ENCODE results near the gene TNFAIP2. TPM values are rescaled to one million over a fixed set of nuclear protein-coding genes. Genes with fewer than 3 reads are reported as not detected.
"Not testable (repeated sequence)": the region's sequence is repeated elsewhere in the genome, so short reads cannot be mapped to it uniquely, and the experiment has no call there.

The TNFAIP2 gene
- total RNA-seq, 2 experiments from 2014 or later = 0.60 TPM; not detected in 1

DNA sequence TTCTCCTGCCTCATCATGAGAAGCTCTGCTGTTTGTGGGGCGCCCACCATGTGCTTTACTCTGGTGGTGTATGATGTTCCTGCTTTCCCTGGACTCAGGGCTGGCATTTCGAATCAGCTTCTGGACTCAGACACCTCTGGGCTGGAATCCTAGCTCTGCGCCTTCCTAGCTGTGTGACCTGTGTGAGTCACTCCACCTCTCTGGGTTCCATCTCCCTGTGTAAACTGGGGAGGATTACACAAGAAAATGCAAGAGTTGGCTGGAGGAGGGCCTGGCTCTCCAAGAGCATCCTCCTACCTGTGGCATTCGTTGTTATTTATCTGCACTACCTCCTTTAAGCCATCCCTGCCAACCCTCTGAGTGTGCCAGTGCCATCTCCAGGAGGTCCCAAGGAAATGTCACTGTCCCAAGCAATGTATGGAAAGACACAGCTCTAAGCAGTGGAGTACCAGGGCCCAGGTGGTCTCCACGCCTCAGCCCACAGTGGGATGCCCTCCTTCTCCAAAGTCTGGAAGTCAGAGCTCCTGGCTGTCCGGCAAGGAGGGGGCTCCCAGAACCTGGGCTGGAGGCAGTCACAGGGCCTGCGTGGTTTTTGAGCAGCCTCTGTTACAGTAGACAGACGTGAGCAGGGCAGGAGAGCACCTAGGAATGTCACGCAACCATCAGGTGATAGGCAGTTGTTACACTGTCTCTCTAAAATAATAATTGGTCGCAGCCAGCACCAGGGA, 7.3 kb upstream of the TNFAIP2 start:
- H3K4me1 Mint-ChIP-seq = peaks cover 8% of the 10 kb centered on the region
- H3K4me3 Mint-ChIP-seq = no peak overlapping the region
- peaks cover 11% of the 10 kb centered on the region for H3K27me3 Mint-ChIP-seq
- no peaks in the 10 kb centered on the region for H3K36me3 Mint-ChIP-seq (ENCODE audit: low read depth)
- no peaks in the 10 kb centered on the region for H3K9me3 Mint-ChIP-seq
- ChIA-PET CTCF (interaction anchor here (0.6 to 2.6 kb wide), 4 partner anchors 9 to 160 kb away, joined by 3 to 17 read pairs (median 4); no protein-coding TSS in a partner anchor), POLR2A (no interaction called here)
- no peak overlapping the region for H3K27ac Mint-ChIP-seq
- DNase-seq = no peak

DNA sequence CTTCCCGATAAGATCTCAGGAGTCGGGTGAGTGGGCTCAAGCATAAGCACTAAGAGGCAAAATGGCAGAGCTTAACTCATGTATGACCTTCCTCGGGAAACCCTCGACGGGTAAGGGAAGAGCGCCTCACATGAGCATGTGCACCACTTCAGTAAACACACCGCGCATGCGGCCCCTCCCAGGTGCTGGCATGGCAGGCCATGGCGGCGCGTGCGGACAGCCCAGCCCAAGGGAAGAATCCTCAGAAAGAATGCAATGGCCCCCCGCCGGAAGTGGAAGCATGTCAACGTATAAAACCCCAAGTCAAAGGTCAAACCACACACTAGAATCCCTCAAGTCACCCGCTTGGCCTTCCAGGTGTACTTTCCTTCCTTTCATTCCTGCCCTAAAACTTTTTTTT, 6.6 kb upstream of the TNFAIP2 start:
- Mint-ChIP-seq H3K9me3 (no peaks in the 10 kb centered on the region), H3K4me1 (peaks cover 8% of the 10 kb centered on the region), H3K27ac (no peak overlapping the region), H3K27me3 (peaks cover 11% of the 10 kb centered on the region), H3K4me3 (no peak overlapping the region), H3K36me3 (ENCODE audit: low read depth) (no peaks in the 10 kb centered on the region)
- ChIA-PET POLR2A (no interaction called here), CTCF (interaction anchor here (1.0 to 2.6 kb wide), 2 partner anchors 12 to 20 kb away, joined by 4 to 17 read pairs; no protein-coding TSS in a partner anchor)
- DNase-seq = no peak

DNA sequence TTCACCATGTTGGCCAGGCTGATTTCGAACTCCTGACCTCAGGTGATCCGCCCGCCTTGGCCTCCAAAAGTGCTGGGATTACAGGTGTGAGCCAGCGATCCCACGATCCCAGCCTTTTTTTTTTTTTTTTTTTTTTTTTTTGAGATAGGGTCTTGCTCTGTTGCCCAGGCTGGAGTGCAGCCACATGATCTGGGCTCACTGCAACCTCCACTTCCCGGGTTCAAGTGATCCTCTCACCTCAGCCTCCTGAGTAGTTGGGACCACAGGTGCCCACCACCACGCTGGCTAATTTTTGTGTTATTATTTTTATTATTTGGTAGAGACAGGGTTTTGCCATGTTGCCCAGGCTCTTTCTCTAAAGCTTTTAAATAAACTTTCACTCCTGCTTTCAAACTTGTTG, 5.8 kb upstream of the TNFAIP2 start:
- H3K36me3 Mint-ChIP-seq (ENCODE audit: low read depth); POLR2A ChIA-PET; H3K4me1 Mint-ChIP-seq; H3K9me3 Mint-ChIP-seq; H3K4me3 Mint-ChIP-seq; H3K27ac Mint-ChIP-seq; DNase-seq: not testable (repeated sequence)
- CTCF ChIA-PET = interaction anchor here (1.2 kb wide), 1 partner anchor 13 kb away, joined by 4 read pairs; no protein-coding TSS in a partner anchor
- H3K27me3 Mint-ChIP-seq = peaks cover 18% of the 10 kb centered on the region

DNA sequence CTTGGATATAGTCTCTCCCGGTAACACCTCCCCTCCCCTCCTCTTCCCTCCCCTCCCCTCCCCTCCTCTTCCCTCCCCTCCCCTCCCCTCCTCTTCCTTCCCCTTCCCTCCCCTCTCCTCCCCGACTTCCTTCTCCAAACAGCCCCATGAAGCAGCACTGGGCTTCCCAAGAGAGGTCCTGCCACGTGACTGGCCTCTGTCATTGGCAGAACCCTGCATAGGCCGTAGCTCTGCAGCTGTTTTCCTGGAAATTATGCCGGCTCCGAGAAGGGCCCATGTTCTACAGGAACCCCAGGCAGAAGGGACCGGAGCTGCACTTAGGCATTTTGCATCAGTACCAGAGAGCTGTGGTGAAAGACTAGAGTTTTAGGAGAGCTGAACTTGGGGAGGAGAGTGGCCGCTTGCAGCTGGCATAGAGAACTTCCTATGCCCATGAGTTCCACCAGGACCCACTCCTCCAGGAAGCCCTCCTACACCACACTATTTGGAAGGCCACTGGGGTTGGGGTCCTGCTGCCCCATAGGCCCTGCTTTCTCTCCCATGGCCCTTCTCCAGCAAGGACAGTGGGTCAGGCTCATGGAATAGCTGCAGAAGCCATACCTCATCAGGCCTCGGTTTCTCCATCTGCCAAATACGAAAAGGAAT, 5.1 kb upstream of the TNFAIP2 start:
- Mint-ChIP-seq H3K36me3 (ENCODE audit: low read depth) (no peaks in the 10 kb centered on the region), H3K4me3 (no peak overlapping the region), H3K9me3 (no peaks in the 10 kb centered on the region), H3K4me1 (peaks cover 5% of the 10 kb centered on the region), H3K27me3 (peaks cover 18% of the 10 kb centered on the region), H3K27ac (no peak overlapping the region)
- DNase-seq = no peak
- ChIA-PET POLR2A (no interaction called here), CTCF (interaction anchor here (1.2 kb wide), 1 partner anchor 13 kb away, joined by 4 read pairs; no protein-coding TSS in a partner anchor)

DNA sequence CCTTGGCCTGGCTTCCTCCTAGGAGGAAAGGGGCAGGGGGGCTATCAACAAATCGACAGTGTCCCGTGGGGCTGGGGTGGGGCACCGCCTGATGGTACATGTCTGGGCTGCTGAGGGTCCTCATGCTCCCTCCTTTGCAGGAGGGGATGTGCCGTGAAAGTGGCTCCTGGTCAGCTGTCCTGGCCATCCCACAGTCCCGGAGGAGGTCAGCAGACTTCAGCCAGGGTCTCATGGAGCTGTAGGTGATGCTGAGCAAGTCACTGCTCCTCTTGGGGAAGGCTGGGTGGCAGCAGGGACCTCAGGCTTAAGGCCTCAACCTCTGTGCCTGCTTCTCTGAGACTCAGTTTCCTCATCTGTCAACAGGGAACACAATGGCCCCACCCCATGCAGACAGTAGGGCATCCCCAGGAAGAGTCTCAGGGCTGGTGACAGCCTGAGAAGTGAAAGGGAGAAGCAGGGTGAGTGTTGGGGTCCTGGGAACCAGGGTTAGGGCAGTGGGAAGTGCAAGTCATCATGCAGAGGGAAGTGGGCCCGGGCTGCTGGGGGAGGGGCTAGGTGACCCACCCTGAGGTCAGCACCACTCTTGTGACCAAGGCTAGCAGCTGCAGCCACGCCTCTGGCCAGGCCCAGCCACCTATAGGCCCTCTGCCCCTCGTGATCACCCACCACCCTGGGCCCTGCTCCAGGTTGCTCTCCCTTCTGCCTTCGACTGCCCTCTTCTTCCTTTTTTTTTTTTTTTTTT, 4.4 kb upstream of the TNFAIP2 start:
- ChIA-PET CTCF (no interaction called here), POLR2A (no interaction called here)
- H3K4me3 Mint-ChIP-seq = no peak overlapping the region
- no peak for DNase-seq
- no peak overlapping the region for H3K27ac Mint-ChIP-seq
- peaks cover 19% of the 10 kb centered on the region for H3K27me3 Mint-ChIP-seq
- H3K36me3 Mint-ChIP-seq (ENCODE audit: low read depth) = no peaks in the 10 kb centered on the region
- peaks cover 5% of the 10 kb centered on the region for H3K4me1 Mint-ChIP-seq
- H3K9me3 Mint-ChIP-seq = no peaks in the 10 kb centered on the region

DNA sequence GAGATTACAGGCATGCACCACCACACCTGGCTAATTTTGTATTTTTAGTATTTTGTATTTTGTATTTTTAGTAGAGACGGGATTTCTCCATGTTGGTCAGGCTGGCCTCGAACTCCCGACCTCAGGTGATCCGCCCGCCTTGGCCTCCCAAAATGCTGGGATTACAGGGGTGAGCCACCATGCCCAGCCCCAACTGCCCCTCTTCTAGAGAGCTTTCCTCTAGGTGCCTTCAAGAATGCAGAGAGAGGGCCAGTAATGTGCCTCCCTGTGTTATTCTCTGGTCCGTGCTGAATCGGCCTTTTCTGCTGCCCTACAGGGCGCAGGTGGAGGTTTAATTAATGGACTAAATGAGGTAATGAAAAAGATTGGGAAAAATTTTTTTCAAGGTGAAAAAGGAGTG, 3.7 kb upstream of the TNFAIP2 start:
- H3K9me3 Mint-ChIP-seq; H3K4me3 Mint-ChIP-seq; DNase-seq; H3K4me1 Mint-ChIP-seq; H3K27ac Mint-ChIP-seq; POLR2A ChIA-PET; CTCF ChIA-PET; H3K36me3 Mint-ChIP-seq (ENCODE audit: low read depth): not testable (repeated sequence)
- H3K27me3 Mint-ChIP-seq = peaks cover 25% of the 10 kb centered on the region

DNA sequence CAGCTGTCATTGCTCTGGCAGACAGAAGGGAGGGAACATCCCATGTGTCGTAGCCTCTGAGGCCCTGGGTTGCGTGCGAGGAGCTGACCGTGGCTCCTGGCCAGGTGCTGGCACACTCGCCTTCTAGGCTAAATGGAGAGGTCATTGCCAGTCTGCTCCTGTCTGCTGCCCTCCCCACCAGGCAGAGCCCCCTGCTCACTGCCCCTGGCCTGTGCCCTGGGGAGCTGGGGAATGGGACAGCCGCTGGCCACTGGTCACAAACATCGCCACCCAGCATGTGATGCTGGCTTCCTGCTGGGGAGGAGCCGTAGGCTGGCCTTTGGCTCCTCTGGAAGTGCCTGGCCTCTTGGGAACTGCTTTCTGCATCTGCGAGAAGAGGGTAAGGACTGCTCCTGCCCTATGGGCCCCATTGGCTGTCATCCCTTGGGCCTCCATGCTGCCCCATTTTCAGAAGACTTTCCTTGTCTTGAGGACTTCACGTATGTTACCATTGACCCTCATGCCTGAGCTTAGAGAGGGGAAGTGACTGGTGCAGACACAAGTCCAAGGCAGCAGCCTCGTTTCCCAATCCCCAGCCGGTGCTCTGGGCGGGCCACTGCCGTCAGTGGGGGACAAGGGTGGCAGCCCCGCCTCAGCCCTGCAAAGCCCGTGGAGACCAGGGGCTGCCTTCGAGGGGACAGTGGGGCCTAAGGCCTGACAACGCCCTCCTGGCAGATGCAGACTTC, 2.0 kb upstream of the TNFAIP2 start:
- Mint-ChIP-seq H3K4me3 (no peak overlapping the region), H3K36me3 (ENCODE audit: low read depth) (no peaks in the 10 kb centered on the region), H3K9me3 (no peaks in the 10 kb centered on the region), H3K27ac (no peak overlapping the region), H3K4me1 (no peaks in the 10 kb centered on the region), H3K27me3 (peaks cover 25% of the 10 kb centered on the region)
- no peak for DNase-seq
- POLR2A ChIA-PET = no interaction called here
- CTCF ChIA-PET = interaction anchor here (1.4 kb wide), 1 partner anchor 16 kb away, joined by 4 read pairs; no protein-coding TSS in a partner anchor

DNA sequence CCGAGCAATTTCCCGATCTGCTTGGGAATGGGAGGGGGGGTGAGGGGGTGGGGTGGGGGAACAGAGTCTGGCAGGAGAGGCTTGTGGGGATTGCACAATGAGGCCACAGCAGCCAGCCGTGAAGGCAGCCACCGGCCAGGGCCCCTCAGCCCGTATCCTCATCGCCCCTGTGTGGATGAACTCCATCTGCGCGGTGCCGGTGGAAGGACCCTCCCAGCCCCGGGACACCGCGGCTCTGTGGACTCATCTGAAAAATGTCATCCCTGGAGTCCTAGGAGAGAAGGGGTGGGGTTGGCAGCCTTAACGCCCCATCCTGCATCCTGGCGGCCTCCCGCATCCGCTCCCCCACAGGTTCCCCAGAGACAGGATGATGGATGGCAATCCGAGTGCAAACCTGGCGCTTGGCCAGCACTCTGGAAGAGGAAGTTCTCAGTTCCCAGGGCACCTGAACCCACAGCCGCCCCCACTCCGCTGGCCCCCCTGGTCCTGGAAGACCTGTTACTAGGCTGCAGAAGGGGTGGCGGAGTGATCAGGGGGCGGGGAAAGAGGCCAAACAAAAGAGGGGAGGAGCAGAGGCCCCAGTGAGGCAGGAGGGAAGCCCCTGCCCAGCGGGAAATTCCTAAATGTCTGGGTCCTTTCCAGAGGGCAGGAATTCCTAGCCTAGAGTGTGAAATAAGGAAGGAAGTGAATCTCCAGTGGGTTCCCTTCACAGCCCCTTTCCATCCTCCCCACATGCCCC, 1.2 kb upstream of the TNFAIP2 start:
- H3K27me3 Mint-ChIP-seq = peaks cover 25% of the 10 kb centered on the region
- ChIA-PET CTCF (no interaction called here), POLR2A (no interaction called here)
- no peak overlapping the region for H3K4me3 Mint-ChIP-seq
- H3K9me3 Mint-ChIP-seq = no peaks in the 10 kb centered on the region
- DNase-seq = no peak
- no peaks in the 10 kb centered on the region for H3K4me1 Mint-ChIP-seq
- no peak overlapping the region for H3K27ac Mint-ChIP-seq
- H3K36me3 Mint-ChIP-seq (ENCODE audit: low read depth) = no peaks in the 10 kb centered on the region

DNA sequence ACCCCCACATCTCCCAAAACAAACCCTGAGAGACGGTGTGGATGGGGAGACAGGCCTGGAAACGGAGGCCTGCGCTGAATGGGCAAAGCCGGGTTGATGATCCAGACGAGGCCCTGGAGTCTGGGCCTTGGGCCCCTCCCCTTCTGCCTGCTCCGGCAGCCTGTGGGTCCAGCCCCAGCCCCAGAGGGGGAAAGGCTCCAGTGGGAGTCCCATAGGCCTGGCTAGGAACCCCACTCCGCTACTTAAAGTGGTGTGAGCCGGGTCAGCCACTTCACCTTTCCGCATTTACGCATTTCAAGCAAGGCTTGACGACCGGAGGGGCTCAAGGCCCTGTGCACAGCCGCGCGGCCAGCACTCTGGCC, 695 bp upstream of the TNFAIP2 start:
- Mint-ChIP-seq H3K4me3 (no peak overlapping the region), H3K36me3 (ENCODE audit: low read depth) (no peaks in the 10 kb centered on the region), H3K27ac (no peak overlapping the region), H3K27me3 (peaks cover 25% of the 10 kb centered on the region), H3K4me1 (no peaks in the 10 kb centered on the region), H3K9me3 (no peaks in the 10 kb centered on the region)
- ChIA-PET POLR2A (no interaction called here), CTCF (no interaction called here)
- no peak for DNase-seq

DNA sequence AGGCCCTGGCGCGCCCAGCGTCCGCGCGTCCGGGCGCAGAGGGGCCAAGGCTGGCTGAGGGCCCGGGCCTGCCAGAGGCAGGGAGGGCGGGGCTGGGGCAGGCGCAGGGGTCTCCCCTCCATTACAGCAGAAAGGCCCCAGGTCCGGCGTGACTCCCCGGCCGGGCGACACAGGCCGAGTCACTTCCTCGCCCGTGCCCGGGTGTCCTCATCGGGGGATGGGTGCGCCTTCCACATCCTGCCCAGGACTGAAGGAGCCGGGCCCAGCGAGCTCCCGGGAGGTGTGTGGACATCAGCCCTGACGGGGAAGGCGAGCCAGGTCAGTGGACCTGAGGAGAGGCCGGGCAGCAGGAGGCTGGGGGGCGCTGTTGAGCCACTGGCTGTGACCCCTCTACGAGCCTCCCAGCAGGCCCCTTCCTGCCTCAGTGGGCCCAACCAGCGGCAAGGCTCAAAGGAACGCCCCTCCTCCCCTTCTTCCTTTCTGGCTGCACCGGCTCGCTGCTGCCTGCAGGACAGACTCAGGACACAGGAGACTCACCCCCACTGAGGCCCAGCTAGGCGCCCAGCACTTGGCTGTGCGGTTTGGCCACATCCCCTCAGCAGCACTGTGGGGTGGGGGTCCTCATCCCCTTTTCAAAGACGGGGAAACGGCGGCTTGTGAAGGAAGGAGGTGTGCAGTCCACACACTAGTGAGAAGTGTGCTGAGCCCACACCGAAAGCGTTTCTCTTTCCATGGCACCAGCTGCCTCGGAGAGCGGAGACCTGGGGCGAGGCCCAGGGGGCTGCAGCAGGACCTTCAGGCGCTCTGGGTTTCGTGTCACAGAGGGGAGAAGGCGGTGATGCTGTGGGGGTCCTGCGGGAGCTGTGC, 606 bp downstream of the TNFAIP2 start:
- ChIA-PET CTCF (no interaction called here), POLR2A (no interaction called here)
- Mint-ChIP-seq H3K4me3 (no peak overlapping the region), H3K4me1 (no peaks in the 10 kb centered on the region), H3K27ac (no peak overlapping the region), H3K36me3 (ENCODE audit: low read depth) (no peaks in the 10 kb centered on the region), H3K27me3 (peaks cover 25% of the 10 kb centered on the region), H3K9me3 (no peaks in the 10 kb centered on the region)
- no peak for DNase-seq

DNA sequence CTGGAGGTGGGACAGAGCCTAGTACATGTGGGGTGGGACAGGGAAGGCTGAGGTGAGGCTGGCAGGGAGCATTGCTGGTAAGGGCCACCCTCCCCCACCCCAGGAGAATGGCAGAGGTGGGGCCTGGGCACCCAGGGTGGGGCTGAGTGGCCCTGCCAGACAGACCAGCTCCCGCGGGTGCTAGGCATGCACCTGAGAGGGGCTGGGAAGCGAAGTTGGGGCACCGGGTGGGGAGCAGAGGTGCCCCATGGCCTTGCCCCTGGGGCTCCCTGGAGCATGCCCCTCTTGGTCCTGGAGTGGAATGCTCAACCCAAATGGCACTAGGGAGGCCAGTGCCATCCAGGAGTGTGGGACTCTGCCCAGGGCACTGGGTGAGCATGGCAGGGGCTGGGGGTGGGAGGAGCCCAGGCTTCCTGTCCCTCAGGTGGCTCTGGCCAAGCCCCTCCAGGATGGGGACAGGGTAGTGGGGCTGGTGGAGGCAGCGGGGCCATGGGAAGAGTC, 1.3 kb downstream of the TNFAIP2 start:
- ChIA-PET CTCF (no interaction called here), POLR2A (no interaction called here)
- Mint-ChIP-seq H3K9me3 (no peaks in the 10 kb centered on the region), H3K4me1 (no peaks in the 10 kb centered on the region), H3K36me3 (ENCODE audit: low read depth) (no peaks in the 10 kb centered on the region), H3K27ac (no peak overlapping the region), H3K27me3 (peaks cover 25% of the 10 kb centered on the region), H3K4me3 (no peak overlapping the region)
- DNase-seq = no peak
